GM23338 (cell line): ENCODE results near the gene NLGN1. TPM values are rescaled to one million over a fixed set of nuclear protein-coding genes. Genes with fewer than 3 reads are reported as not detected.

Source experiments
- ATAC-seq: fragments of 200-7000 bp; cut with Tn5 transposase; 3 replicates; pipeline ENCODE4 v1.9.1; 2020
- DNase-seq: peaks from one replicate; pipeline ENCODE4 v3.0.0-alpha.2; 2015; ENCODE audit warnings: low spot score
- H2AFZ ChIP-seq: fragments of 200-600 bp; sonication (generic); 2 replicates; pipeline ENCODE4 v1.8.0; 2016; ENCODE audit warnings: antibody characterized with exemption, mild to moderate bottlenecking, moderate library complexity
- H3F3A ChIP-seq: fragments of 200-600 bp; sonication (generic); replicated peaks from 2 replicates; pipeline ENCODE4 v1.8.0; 2017; ENCODE audit warnings: antibody characterized with exemption, mixed run types, low read depth
- H3K27ac ChIP-seq: fragments of 200-600 bp; sonication (generic); 2 replicates; pipeline ENCODE4 v1.6.1; 2016; ENCODE audit warnings: low read depth
- H3K27me3 ChIP-seq: fragments of 200-600 bp; sonication (generic); 2 replicates; pipeline ENCODE4 v1.8.0; 2016; ENCODE audit warnings: mild to moderate bottlenecking, mixed run types, moderate library complexity; ENCODE audit not compliant: insufficient read depth
- H3K36me3 ChIP-seq: fragments of 200-600 bp; sonication (generic); 2 replicates; pipeline ENCODE4 v1.8.0; 2016; ENCODE audit warnings: mild to moderate bottlenecking; ENCODE audit not compliant: insufficient read depth
- H3K4me1 ChIP-seq: fragments of 200-600 bp; sonication (generic); 2 replicates; pipeline ENCODE4 v1.8.0; 2016; ENCODE audit warnings: mild to moderate bottlenecking, moderate library complexity; ENCODE audit not compliant: insufficient read depth
- H3K4me2 ChIP-seq: fragments of 200-600 bp; sonication (generic); 2 replicates; pipeline ENCODE4 v1.7.1; 2017; ENCODE audit warnings: mixed run types
- H3K4me3 ChIP-seq: fragments of 200-600 bp; sonication (generic); 2 replicates; pipeline ENCODE4 v1.6.1; 2016; ENCODE audit warnings: mixed run types
- H3K79me2 ChIP-seq: fragments of 200-600 bp; sonication (generic); replicated peaks from 2 replicates; pipeline ENCODE4 v1.8.0; 2017; ENCODE audit warnings: mild to moderate bottlenecking; ENCODE audit not compliant: insufficient read depth
- H3K9me2 ChIP-seq: fragments of 200-600 bp; sonication (generic); 2 replicates; pipeline ENCODE4 v1.8.0; 2017; ENCODE audit not compliant: insufficient read depth
- H4K20me1 ChIP-seq: fragments of 200-600 bp; sonication (generic); replicated peaks from 2 replicates; pipeline ENCODE4 v1.8.0; 2017; ENCODE audit warnings: mild to moderate bottlenecking; ENCODE audit not compliant: insufficient read depth
- H3K27ac Mint-ChIP-seq: 2 replicates; pipeline ENCODE4 v1.8.0; 2020; ENCODE audit warnings: inconsistent platforms, mild to moderate bottlenecking, moderate library complexity, mixed read lengths
- H3K27me3 Mint-ChIP-seq: 3 replicates; pipeline ENCODE4 v1.8.0; 2022; ENCODE audit warnings: low read depth, mild to moderate bottlenecking, moderate library complexity, mixed read lengths, inconsistent platforms; ENCODE audit not compliant: insufficient read depth, poor library complexity
- H3K36me3 Mint-ChIP-seq: 3 replicates; pipeline ENCODE4 v1.8.0; 2021; ENCODE audit warnings: low read depth, mild to moderate bottlenecking, inconsistent platforms, moderate library complexity, mixed read lengths
- H3K4me1 Mint-ChIP-seq: 3 replicates; pipeline ENCODE4 v1.8.0; 2020; ENCODE audit warnings: mild to moderate bottlenecking, inconsistent platforms, mixed read lengths
- H3K4me3 Mint-ChIP-seq: 3 replicates; pipeline ENCODE4 v1.8.0; 2021; ENCODE audit warnings: moderate library complexity, mild to moderate bottlenecking, inconsistent platforms, mixed read lengths
- H3K9me3 Mint-ChIP-seq: 3 replicates; pipeline ENCODE4 v1.8.0; 2020; ENCODE audit warnings: moderate library complexity, mild to moderate bottlenecking, inconsistent platforms, mixed read lengths
- CREB1 ChIP-seq: fragments of 250-450 bp; sonication (Bioruptor Pico); IDR thresholded peaks from 2 replicates; pipeline ENCODE4 v1.5.0; 2020; ENCODE audit warnings: low read depth, mild to moderate bottlenecking, moderate library complexity
- ETS1 ChIP-seq: IDR thresholded peaks from 2 replicates; pipeline ENCODE4 v1.6.1; 2016; ENCODE audit warnings: antibody characterized with exemption
- EZH2 ChIP-seq: fragments of 200-600 bp; sonication (generic); IDR thresholded peaks from one replicate; pipeline ENCODE4 v1.8.0; 2017; ENCODE audit warnings: antibody characterized with exemption, mild to moderate bottlenecking, low read depth; ENCODE audit not compliant: unreplicated experiment
- EZH2phosphoT487 ChIP-seq: fragments of 200-600 bp; sonication (generic); IDR thresholded peaks from one replicate; pipeline ENCODE4 v1.8.1; 2018; ENCODE audit warnings: antibody characterized with exemption; ENCODE audit not compliant: unreplicated experiment
- JUNB ChIP-seq: IDR thresholded peaks from one replicate; pipeline ENCODE4 v1.6.1; 2016; ENCODE audit warnings: antibody characterized with exemption; ENCODE audit not compliant: unreplicated experiment
- NANOG ChIP-seq: IDR thresholded peaks from 2 replicates; pipeline ENCODE4 v1.6.1; 2016; ENCODE audit warnings: antibody characterized with exemption, borderline replicate concordance
- POLR2AphosphoS5 ChIP-seq: IDR thresholded peaks from 2 replicates; pipeline ENCODE4 v1.6.1; 2016; ENCODE audit warnings: antibody characterized with exemption, low read depth
- REST ChIP-seq: IDR thresholded peaks from one replicate; pipeline ENCODE4 v1.6.1; 2018; ENCODE audit warnings: antibody characterized with exemption; ENCODE audit not compliant: unreplicated experiment
- STAT1 ChIP-seq: IDR thresholded peaks from one replicate; pipeline ENCODE4 v1.6.1; 2016; ENCODE audit warnings: antibody characterized with exemption; ENCODE audit not compliant: unreplicated experiment
- ZNF114 ChIP-seq: fragments of 250-450 bp; sonication (Bioruptor Pico); IDR thresholded peaks from 2 replicates; pipeline ENCODE4 v1.5.0; 2020; ENCODE audit warnings: mild to moderate bottlenecking, moderate library complexity
- ZNF331 ChIP-seq: fragments of 250-450 bp; sonication (Bioruptor Pico); IDR thresholded peaks from 2 replicates; pipeline ENCODE4 v1.5.0; 2020; ENCODE audit warnings: low read depth, mild to moderate bottlenecking, moderate library complexity
- ZNF462 ChIP-seq: fragments of 250-450 bp; sonication (Bioruptor Pico); IDR thresholded peaks from 2 replicates; pipeline ENCODE4 v1.5.0; 2020; ENCODE audit warnings: mild to moderate bottlenecking, moderate library complexity
- polyA plus RNA-seq: library from polyadenylated mRNA; unstranded; fragments of >200 nt; fragmentation: Nextera tagmentation; extraction: Ambion mirVana; gene quantifications from 2 replicates; pipeline ENCODE4 v1.2.1, GENCODE V29; 2016
- total RNA-seq: library from RNA; depleted of rRNA; stranded (reverse); fragments of >200 nt; shearing (Covaris generic); gene quantifications from 2 replicates; pipeline ENCODE4 v1.2.3, GENCODE V29; 2014
- TF ChIP-seq, protein P1 (sequence below), 2 experiments: fragments of 200-600 bp in 1 of 2; sonication (generic) in 1 of 2; conservative IDR thresholded peaks; 2 replicates each; pipeline versions ENCODE4 v1.5.1 to v1.6.1; 2016 to 2017; ENCODE audit warnings: antibody characterized with exemption in 2 of 2, low read depth in 2 of 2, mild to moderate bottlenecking in 2 of 2, moderate library complexity in 1 of 2

Gene NLGN1
- total and polyA plus RNA-seq, 2 experiments from 2014 or later: 6.5 to 18.6 TPM

DNA sequence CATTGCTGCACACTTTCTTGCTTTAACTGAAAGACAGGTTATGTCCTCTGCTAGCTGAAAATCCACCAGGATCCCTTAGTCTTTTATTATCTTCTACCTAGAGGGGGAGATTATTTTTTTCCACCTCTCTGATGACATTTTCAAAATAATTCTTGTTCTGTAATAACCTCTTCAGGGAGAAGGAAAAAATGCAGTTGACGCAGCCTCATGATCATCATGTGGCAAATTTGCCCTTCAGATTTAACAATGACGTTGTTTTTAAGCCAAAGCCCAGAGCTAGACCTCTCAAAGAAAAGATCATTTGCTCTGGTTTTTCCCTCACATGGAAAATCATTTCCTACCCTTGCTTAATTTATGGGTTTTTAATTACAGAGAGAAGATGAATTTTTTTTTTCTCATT lies 724.9 kb downstream of the NLGN1 start:
- no peak overlapping the region for H3K4me3 Mint-ChIP-seq
- DNase-seq: no peak
- TF ChIP-seq ZNF462: no peak
- TF ChIP-seq, protein P1, sequence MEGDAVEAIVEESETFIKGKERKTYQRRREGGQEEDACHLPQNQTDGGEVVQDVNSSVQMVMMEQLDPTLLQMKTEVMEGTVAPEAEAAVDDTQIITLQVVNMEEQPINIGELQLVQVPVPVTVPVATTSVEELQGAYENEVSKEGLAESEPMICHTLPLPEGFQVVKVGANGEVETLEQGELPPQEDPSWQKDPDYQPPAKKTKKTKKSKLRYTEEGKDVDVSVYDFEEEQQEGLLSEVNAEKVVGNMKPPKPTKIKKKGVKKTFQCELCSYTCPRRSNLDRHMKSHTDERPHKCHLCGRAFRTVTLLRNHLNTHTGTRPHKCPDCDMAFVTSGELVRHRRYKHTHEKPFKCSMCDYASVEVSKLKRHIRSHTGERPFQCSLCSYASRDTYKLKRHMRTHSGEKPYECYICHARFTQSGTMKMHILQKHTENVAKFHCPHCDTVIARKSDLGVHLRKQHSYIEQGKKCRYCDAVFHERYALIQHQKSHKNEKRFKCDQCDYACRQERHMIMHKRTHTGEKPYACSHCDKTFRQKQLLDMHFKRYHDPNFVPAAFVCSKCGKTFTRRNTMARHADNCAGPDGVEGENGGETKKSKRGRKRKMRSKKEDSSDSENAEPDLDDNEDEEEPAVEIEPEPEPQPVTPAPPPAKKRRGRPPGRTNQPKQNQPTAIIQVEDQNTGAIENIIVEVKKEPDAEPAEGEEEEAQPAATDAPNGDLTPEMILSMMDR (conservative IDR thresholded peaks at IDR 0.05; ENCODE audit: low read depth in 2 of 2): no peak
- no peak for TF ChIP-seq EZH2phosphoT487
- TF ChIP-seq REST: no peak
- TF ChIP-seq ZNF331 (CRISPR knock-in tag): no peak
- no peak for TF ChIP-seq POLR2AphosphoS5
- no peak for TF ChIP-seq ZNF114 (CRISPR knock-in tag)
- no peak for TF ChIP-seq EZH2
- TF ChIP-seq NANOG: no peak
- TF ChIP-seq CREB1 (CRISPR knock-in tag): no peak
- TF ChIP-seq STAT1: no peak
- TF ChIP-seq ETS1: no peak
- no peak for TF ChIP-seq JUNB
- H3K4me1 Mint-ChIP-seq: peaks cover 37% of the 10 kb centered on the region
- Histone ChIP-seq H3K27me3 (no peaks in the 10 kb centered on the region), H3K36me3 (no peaks in the 10 kb centered on the region), H3K4me2 (no peak overlapping the region), H4K20me1 (no peaks in the 10 kb centered on the region), H3F3A (no peaks in the 10 kb centered on the region), H3K9me2 (no peaks in the 10 kb centered on the region), H3K4me3 (no peak overlapping the region), H2AFZ (no peak overlapping the region), H3K79me2 (no peaks in the 10 kb centered on the region), H3K27ac (no peak overlapping the region), H3K4me1 (peaks cover 17% of the 10 kb centered on the region)
- ATAC-seq: no peak
- H3K36me3 Mint-ChIP-seq: no peaks in the 10 kb centered on the region
- H3K27ac Mint-ChIP-seq: no peak overlapping the region
- H3K9me3 Mint-ChIP-seq: no peaks in the 10 kb centered on the region
- no peaks in the 10 kb centered on the region for H3K27me3 Mint-ChIP-seq
